Hematopoietic multipotent progenitor cell treated with erythropoietin and hydrocortisone succinate and interleukin-3 and kit ligand, for 8 days (in vitro differentiated cells): Measurements from ENCODE around the gene FLYWCH1.

Experiments
- DNase-seq: peaks from one replicate; pipeline ENCODE4 v3.0.0-alpha.2; 2015

The FLYWCH1 gene

DNA sequence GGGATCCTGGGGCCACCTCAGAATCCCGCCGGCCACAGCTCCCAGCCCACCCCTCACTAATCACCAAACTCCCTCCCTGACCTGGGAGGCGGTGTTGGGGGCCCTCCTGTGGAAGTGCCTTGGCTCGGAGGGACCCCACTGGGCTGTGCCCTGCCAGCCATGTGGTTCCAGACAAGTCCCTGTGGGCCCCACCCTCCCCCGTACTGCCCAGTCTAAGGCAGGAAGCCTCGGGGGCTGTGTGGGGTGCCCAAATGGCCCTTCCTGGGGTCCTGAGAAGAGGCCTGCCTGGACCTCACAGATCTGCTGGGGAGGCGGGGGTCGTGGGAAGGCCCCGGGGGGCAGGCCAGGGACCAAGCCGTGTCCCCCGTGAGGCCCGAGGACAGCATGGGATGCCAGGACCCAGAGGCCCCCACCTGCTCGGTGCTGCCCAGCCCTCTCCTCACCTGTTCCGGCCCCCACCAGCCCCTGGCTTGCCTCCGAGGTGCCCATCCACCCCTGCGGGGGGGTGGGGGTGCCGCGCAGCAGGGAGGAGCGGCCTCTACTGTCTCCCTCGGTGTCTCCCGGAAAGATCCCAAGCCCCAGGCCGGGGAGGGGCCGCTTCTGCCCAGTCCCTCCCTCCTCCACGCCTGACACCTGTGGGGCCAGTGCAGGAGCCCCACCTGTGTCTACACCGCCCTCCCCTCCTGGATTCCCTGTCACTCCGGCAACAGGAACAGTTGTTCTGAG lies 43.1 kb downstream of the FLYWCH1 start:
- no peak for DNase-seq

DNA sequence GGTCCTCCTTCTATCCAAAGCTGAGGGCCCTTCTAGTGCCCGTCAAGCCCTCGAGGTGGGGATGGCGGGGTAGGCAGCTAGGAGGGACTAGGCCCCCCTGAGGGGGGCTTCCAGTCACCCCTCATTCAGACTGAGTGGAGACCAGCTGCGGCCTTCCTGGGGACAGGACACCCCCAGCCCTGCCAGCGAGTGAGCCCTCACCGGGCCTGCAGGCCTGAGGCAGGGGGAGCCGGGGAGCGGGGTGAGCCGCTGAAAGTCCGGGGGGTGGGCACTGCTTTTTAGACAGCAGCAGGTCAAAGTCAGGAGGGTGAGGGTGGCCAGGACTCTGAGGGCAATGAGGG lies 43.7 kb downstream of the FLYWCH1 start:
- no peak for DNase-seq

DNA sequence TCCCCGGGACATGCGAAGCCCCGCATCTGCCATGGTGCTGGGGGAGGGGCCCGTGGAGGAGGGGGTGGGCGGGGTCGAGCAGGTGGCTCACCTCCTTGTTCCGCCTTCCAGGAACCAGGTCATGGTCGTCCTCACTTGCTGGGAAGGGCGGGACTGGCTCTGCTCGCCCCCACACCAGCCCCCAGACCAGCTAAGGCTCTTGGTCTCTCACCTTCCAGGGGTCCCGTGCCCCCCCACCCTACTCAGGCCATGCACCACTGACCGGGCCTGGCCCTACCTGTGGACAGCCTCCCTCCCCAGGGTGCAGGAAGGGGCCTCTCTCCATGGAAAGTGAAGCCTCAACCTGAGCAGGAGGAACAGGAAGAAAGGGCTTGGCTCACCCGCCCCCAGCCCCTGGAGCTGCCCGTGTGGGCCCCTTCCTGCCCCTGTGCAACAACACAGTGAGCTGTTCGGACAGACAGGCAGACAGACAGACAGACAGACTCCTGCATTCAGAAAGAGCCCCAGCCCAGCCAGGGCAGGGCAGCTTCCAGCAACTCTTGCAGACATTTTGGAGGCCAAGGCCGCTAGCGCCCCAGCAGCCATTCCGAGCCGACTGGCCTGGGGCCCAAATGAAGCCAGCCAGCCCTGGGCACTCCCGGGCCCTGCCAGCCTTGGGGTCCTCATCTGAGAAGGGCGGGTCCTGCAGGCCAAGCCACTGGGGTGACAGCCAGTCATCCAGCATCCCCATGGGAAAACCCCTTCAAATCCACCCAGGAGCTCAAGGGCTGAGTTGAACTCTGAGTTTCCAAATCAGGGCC lies 44.2 kb downstream of the FLYWCH1 start:
- no peak for DNase-seq

DNA sequence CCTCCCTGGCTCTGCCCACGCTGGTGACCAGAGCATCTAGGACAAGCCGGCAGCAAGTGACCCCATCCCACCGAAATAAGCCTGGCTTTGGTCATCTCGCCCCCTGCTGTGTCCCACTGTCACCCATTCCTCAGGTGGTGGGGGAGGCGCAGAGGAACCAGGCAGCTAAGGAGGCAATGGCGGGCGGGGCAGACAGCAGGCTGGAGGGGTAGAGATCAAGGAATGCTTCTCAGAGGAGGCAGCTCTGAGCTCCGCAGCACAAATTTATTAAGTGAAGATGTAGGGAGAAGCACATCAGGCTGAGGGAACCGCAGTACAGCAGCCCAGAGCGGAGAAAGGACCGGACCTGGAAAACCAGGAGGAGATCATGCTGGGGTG lies 44.8 kb downstream of the FLYWCH1 start:
- no peak for DNase-seq

DNA sequence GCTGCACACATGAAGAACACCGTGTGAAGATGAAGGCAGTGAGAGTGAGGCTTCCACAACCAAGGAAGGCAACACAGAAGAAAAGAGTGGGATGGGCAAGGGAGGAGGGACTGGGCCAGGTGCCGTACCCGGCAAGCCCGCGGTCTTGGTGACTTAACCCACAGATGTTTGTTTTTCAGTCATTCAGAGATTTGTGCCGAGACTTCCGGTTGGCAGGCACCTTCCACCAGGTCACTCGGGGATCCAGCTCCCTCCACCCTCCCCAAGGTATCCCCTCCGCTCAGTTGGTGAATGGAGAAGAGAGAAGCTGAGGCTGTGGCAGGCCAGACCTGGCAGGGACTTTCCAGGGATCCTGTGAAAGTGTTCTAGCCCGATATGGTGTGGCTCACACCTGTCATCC lies 47.5 kb downstream of the FLYWCH1 start:
- DNase-seq, result no peak

DNA sequence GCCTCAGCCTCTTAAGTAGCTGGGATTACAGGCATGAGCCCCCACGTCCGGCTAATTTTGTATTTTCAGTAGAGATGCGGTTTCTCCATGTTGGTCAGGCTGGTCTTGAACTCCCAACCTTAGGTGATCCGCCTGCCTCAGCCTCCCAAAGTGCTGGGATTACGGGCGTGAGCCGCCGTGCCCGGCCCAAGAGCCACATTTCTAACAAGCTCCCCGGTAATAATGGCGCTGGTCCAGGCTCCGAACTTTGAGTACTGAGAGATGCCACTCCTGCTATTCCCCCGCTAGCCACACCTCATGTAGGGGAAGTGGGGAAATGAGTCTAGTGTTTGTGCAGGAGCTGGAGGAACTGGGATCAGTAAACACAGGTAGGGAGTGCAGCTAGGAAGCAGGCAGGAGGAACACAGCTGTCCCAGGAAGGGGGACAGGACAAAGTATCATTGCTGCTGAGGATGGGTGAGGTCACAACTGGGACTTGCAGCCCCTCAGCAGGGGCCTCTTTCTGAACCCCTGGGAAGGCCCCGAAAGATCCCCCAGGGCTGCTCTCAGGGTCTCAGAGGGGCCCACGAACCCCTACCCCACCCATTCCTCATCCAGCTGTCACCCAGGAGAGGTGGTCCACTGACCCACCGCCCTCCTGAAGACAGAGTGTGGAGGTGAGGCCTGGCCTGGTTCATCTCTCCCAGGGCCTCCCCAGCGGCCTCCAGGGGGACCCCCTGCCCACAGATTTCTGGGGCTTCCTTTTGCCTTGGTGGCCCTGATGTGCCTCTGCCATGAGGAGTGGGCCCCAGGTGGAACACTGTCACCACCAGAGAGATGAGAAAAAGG lies 48.7 kb downstream of the FLYWCH1 start:
- no peak for DNase-seq

GRCh38 chr16:2962334-2963073 lies 50.8 kb downstream of the FLYWCH1 start:
- no peak for DNase-seq

GRCh38 chr16:2963074-2963722 lies 51.5 kb downstream of the FLYWCH1 start:
- DNase-seq, result no peak

DNA sequence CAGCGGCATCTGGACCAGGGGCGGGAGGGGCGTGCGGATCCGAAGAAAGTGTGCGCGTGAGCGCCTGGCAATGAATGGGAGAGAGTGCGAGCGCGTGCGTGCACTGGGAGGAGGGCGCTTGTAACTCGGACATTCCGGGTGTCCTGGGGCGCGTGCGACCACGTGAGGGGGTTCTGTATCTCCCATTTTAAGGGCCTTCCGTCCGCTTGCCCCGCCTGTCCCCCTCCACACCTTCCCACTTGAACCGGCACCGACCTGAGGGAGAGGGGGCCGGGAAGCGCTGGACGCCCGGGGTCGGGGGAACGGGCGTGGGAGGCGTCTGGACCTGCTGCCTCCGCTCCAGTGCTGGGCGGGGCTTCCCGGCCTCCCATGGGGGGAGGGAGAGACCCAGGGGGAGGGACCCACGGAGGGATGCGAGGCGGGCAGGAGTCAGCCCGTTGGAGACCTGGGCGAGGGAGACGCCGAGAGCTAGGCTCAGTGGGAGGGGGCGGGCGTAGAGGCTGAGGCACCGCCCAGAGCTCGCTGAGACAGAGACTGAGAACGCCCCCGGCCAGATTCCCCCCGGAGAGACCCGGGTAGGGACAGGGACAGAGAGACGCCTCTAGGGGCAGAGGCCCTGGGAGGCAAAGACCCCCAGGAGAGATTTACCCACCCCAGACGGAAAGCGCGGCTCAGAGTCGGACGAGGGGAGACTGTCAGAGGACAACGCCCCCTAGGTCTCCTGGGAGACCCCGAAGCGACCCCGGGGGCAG lies 52.2 kb downstream of the FLYWCH1 start, which contains the start of gene KREMEN2:
TSS of gene KREMEN2 (plus strand) at position 553 of the 752 bp plus-strand sequence. CDS start 246 bp downstream, outside the sequence.
- no peak for DNase-seq

- peak; percentile 51 for DNase-seq
Observed at GRCh38 chr16:2964475-2965336, 53.0 kb downstream of the FLYWCH1 start.

DNA sequence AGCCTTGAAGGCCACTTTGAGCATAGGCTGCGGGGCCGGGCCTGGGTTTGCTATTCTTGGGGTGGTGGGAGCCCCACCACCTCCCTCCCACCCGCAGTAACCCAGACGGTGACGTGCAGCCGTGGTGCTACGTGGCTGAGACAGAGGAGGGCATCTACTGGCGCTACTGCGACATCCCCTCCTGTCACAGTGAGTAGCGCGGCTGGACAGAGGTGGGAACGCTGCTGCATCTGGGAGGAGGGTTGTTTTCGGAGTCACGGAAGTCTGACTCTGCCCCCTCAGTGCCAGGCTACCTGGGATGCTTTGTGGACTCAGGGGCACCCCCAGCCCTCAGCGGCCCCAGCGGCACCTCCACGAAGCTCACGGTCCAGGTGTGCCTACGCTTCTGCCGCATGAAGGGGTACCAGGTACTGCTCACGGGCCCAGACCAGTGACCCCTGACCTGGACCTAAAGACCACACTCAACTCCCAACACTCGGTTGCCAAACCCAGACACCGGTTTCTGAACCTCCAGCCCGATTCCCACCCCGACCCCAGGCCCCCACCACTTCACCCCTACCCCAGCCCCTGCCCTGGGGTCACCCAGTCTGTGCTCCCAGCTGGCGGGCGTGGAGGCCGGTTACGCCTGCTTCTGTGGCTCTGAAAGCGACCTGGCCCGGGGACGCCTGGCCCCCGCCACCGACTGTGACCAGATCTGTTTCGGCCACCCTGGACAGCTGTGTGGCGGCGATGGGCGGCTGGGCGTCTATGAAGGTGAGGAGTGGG lies 54.5 kb downstream of the FLYWCH1 start:
- no peak for DNase-seq

DNA sequence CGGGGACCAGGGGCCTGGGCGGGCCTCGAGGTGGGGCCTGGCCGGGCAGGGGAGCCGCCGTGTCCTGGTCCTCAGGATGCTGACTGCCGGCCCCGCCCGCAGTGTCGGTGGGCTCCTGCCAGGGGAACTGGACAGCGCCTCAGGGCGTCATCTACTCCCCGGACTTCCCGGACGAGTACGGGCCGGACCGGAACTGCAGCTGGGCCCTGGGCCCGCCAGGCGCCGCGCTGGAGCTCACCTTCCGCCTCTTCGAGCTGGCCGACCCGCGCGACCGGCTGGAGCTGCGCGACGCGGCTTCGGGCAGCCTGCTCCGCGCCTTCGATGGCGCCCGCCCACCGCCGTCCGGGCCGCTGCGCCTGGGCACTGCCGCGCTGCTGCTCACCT lies 55.1 kb downstream of the FLYWCH1 start:
- no peak for DNase-seq

DNA sequence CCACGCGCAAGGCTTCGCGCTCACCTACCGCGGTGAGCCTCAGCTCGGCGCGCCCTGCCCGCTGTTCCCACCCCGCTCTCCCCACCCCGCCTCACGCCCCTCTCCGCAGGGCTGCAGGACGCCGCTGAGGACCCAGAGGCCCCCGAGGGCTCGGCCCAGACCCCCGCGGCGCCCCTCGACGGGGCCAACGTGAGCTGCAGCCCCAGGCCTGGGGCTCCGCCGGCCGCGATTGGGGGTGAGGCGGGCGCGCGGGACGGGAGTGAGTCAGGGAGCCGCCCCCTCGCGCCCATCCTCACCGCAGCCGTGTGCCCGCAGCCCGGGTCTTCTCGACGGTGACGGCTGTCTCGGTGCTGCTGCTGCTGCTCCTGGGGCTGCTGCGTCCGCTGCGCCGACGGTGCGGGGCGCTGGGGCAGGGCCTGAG lies 55.5 kb downstream of the FLYWCH1 start:
- no peak for DNase-seq

GRCh38 chr16:2967721-2968161 lies 56.0 kb downstream of the FLYWCH1 start:
- no peak for DNase-seq

- peak; percentile 64 for DNase-seq
Observed at GRCh38 chr16:2968368-2968737, 56.6 kb downstream of the FLYWCH1 start.

GRCh38 chr16:2968738-2969544 lies 57.2 kb downstream of the FLYWCH1 start, which contains the start of gene PAQR4:
PAQR4 (plus strand) TSS chr16:2969348; CDS start chr16:2969675, 327 bp downstream.
- peak; percentile 89 for DNase-seq

DNA sequence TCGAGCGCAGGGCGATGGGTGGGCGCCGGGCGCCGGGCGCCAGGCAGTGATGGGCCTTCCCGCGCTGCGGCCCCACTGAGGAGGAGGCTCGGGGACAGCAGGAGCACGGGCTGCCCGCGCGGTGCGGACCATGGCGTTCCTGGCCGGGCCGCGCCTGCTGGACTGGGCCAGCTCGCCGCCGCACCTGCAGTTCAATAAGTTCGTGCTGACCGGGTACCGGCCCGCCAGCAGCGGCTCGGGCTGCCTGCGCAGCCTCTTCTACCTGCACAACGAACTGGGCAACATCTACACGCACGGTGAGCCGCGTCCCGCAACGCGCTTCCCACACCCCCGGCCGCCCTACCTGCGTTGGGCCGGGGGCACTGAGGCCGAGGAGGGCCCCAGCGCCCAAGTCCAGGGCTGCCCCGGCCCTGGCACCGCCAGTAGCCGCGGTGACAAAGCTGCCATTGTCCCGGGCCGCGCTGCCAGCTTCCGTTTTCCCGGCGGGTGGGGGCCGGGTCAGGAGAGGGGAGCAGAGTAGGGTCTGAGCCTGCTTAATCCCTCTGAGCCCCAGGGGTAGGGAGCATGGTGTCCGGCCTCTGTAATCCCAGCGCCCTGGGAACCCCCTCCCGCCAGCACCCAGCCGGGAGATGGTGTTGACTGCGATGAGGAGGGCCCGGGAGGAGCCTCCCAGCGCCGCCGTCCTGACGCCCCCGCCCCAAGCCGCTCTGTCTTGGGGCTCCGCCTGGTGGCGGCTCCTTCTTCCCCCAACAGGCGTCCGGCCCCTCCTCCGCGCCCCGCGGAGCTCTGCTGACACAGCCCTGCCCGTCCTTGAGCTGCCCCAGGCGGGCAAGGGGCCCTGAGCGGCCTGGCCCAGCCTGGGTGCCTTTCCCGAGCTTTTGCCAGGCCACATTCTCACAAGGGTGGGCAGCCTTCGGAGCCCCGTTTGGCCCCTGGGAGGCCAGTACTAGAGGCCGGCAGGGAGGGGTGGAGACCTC lies 58.1 kb downstream of the FLYWCH1 start:
- peak; percentile 80 for DNase-seq
